DND-41 (cell line): ENCODE results near the gene TNC.

Experiments used
- ATAC-seq: fragments of 200-7000 bp; cut with Tn5 transposase; 3 replicates; pipeline ENCODE4 v1.9.1; 2021; ENCODE audit warnings: low read depth; ENCODE audit not compliant: insufficient read depth
- DNase-seq: peaks from one replicate; pipeline ENCODE4 v3.0.0-alpha.2; 2020
- H2AFZ ChIP-seq: 2 replicates; pipeline ENCODE4 v1.6.0; 2012; ENCODE audit warnings: low read depth, low read length
- H3K27ac ChIP-seq: 2 replicates; pipeline ENCODE4 v1.5.1; 2012; ENCODE audit warnings: low read length, inconsistent platforms
- H3K27me3 ChIP-seq: fragments of 200-600 bp; sonication (generic); 2 replicates; pipeline ENCODE4 v1.6.0; 2012; ENCODE audit warnings: low read length, mild to moderate bottlenecking, inconsistent platforms; ENCODE audit not compliant: insufficient read depth, poor library complexity
- H3K36me3 ChIP-seq: 2 replicates; pipeline ENCODE4 v1.5.1; 2012; ENCODE audit warnings: low read length, inconsistent platforms; ENCODE audit not compliant: insufficient read depth
- H3K4me1 ChIP-seq: 2 replicates; pipeline ENCODE4 v1.5.1; 2012; ENCODE audit warnings: mild to moderate bottlenecking, low read length; ENCODE audit not compliant: insufficient read depth
- H3K4me2 ChIP-seq: 2 replicates; pipeline ENCODE4 v1.6.0; 2012; ENCODE audit warnings: mild to moderate bottlenecking, moderate library complexity, low read length, inconsistent platforms; ENCODE audit not compliant: insufficient read depth
- H3K4me3 ChIP-seq, 2 experiments: fragments of 200-600 bp in 1 of 2; shearing (Covaris generic) in 1 of 2; 2 replicates each; pipeline ENCODE4 v1.5.1; 2012 to 2016; ENCODE audit warnings: inconsistent platforms in 2 of 2, low read length in 2 of 2, mild to moderate bottlenecking in 2 of 2, low read depth in 1 of 2, moderate library complexity in 1 of 2
- H3K79me2 ChIP-seq: 2 replicates; pipeline ENCODE4 v1.6.0; 2012; ENCODE audit warnings: low read length, inconsistent platforms; ENCODE audit not compliant: insufficient read depth
- H3K9ac ChIP-seq: 2 replicates; pipeline ENCODE4 v1.6.0; 2012; ENCODE audit warnings: low read depth, mild to moderate bottlenecking, inconsistent platforms, low read length, moderate library complexity
- H3K9me3 ChIP-seq: 2 replicates; pipeline ENCODE4 v1.5.1; 2012; ENCODE audit warnings: low read length, moderate library complexity, mild to moderate bottlenecking, inconsistent platforms; ENCODE audit not compliant: insufficient read depth, severe bottlenecking
- H4K20me1 ChIP-seq: 2 replicates; pipeline ENCODE4 v1.6.0; 2012; ENCODE audit warnings: low read length; ENCODE audit not compliant: insufficient read depth
- EZH2 ChIP-seq: IDR thresholded peaks from 3 replicates; pipeline ENCODE4 v1.6.1; 2012; ENCODE audit warnings: borderline replicate concordance, low read depth, mild to moderate bottlenecking, moderate library complexity, low read length, inconsistent platforms; ENCODE audit not compliant: severe bottlenecking
- TF ChIP-seq, protein P1 (sequence below): IDR thresholded peaks from 2 replicates; pipeline ENCODE4 v1.5.1; 2012; ENCODE audit warnings: borderline replicate concordance, low read length, moderate library complexity, mild to moderate bottlenecking; ENCODE audit not compliant: poor library complexity, severe bottlenecking; ENCODE audit errors: extremely low read depth

Gene TNC

DNA sequence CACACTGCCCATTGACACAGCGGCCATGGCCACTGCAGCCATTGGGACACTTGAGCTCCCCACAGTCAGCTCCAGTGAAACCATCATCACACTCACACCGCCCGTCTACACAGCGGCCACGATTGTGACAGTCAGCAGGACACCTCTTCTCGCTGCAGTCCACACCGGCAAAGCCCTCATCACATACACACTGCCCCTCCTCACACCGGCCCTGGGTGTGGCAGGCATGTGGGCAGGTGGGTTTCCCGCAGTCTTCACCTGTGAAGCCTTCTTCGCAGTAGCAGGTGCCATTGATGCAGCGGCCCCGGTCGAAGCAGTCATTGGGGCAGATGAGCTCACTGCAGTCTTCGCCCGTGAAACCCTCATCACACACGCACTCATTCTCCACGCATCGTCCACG lies 31.5 kb downstream of the TNC start:
- no peak overlapping the region for H3K4me3 ChIP-seq
- H3K36me3 ChIP-seq = no peaks in the 10 kb centered on the region
- H3K27ac ChIP-seq = no peak overlapping the region
- no peaks in the 10 kb centered on the region for H3K79me2 ChIP-seq
- no peaks in the 10 kb centered on the region for H3K27me3 ChIP-seq
- H3K9ac ChIP-seq = no peak overlapping the region
- H3K4me1 ChIP-seq = no peaks in the 10 kb centered on the region
- no peaks in the 10 kb centered on the region for H3K9me3 ChIP-seq
- no peaks in the 10 kb centered on the region for H4K20me1 ChIP-seq
- ATAC-seq = no peak
- H3K4me2 ChIP-seq = no peak overlapping the region
- no peak for DNase-seq
- TF ChIP-seq, protein P1, sequence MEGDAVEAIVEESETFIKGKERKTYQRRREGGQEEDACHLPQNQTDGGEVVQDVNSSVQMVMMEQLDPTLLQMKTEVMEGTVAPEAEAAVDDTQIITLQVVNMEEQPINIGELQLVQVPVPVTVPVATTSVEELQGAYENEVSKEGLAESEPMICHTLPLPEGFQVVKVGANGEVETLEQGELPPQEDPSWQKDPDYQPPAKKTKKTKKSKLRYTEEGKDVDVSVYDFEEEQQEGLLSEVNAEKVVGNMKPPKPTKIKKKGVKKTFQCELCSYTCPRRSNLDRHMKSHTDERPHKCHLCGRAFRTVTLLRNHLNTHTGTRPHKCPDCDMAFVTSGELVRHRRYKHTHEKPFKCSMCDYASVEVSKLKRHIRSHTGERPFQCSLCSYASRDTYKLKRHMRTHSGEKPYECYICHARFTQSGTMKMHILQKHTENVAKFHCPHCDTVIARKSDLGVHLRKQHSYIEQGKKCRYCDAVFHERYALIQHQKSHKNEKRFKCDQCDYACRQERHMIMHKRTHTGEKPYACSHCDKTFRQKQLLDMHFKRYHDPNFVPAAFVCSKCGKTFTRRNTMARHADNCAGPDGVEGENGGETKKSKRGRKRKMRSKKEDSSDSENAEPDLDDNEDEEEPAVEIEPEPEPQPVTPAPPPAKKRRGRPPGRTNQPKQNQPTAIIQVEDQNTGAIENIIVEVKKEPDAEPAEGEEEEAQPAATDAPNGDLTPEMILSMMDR = no peak
- no peak for TF ChIP-seq EZH2
- H2AFZ ChIP-seq = no peak overlapping the region

DNA sequence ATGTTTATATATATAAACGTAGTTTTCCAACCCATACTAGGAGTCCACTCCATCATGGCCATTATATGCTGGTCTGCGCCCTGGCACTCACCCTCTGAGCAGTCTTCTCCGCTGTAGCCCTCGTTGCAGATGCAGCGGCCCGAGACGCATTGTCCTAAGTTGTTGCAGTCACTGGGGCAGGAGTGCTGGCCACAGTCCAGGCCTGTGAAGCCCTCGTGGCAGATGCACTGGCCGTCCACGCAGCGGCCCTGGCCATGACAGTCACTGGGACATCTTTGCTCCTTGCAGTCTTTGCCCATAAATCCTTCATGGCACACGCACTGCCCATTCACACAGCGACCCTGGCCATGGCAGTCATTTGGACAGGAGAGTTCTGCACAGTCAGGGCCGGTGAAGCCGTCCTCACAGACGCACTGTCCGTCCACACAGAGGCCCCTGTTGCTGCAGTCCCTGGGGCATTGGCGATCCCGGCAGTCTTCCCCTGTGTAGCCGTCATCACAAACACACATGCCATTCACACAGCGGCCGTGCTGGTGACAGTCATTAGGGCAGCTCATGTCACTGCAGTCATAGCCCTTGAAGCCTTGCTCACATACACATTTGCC lies 32.1 kb downstream of the TNC start:
- Histone ChIP-seq H3K9ac (no peak overlapping the region), H3K79me2 (no peaks in the 10 kb centered on the region), H3K9me3 (no peaks in the 10 kb centered on the region), H3K27ac (no peak overlapping the region), H3K4me3 (no peak overlapping the region), H3K36me3 (no peaks in the 10 kb centered on the region), H3K4me1 (no peaks in the 10 kb centered on the region), H2AFZ (no peak overlapping the region), H3K4me2 (no peak overlapping the region), H3K27me3 (no peaks in the 10 kb centered on the region), H4K20me1 (no peaks in the 10 kb centered on the region)
- no peak for ATAC-seq
- no peak for DNase-seq
- no peak for TF ChIP-seq EZH2
- TF ChIP-seq, protein P1 = no peak

DNA sequence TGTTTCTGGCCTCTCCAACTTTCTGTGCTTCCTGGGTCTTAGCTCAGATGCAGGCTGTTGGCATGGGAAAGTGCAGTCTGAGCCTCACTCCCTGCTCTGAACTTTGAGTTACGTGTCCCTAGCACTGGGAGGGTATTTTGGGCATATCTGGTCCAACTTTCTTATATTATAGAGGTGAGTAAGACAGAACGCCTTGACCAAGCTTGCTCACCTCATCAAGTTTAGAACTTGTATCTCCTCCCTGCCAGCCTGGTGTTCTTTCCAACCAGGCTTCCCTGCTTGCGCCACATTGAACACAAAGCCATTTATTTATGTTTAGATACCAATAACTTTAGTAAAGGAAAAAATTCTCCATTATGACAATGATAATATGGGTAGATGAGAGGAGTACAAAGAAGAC lies 33.2 kb downstream of the TNC start:
- Histone ChIP-seq H3K4me1 (no peaks in the 10 kb centered on the region), H3K4me3 (no peak overlapping the region), H3K79me2 (no peaks in the 10 kb centered on the region), H3K27ac (no peak overlapping the region), H3K4me2 (no peak overlapping the region), H3K9ac (no peak overlapping the region), H3K9me3 (no peaks in the 10 kb centered on the region), H3K27me3 (no peaks in the 10 kb centered on the region), H3K36me3 (no peaks in the 10 kb centered on the region), H4K20me1 (no peaks in the 10 kb centered on the region), H2AFZ (no peak overlapping the region)
- ATAC-seq (no peak), DNase-seq (no peak)
- TF ChIP-seq, protein P1 = no peak
- no peak for TF ChIP-seq EZH2
